GM19455 (cell line): ENCODE measurements around the gene CBLN3.
A peak's percentile ranks its signal among the peaks of the same experiment; 100 is the strongest.

Source experiments
- ATAC-seq: cut with Tn5 transposase; IDR thresholded peaks from one replicate; pipeline ENCODE4 v1.9.1; 2021; ENCODE audit not compliant: unreplicated experiment

CBLN3 gene

GRCh38 chr14:24439830-24440605 lies 10.6 kb upstream of the CBLN3 start:
- no peak for ATAC-seq

DNA sequence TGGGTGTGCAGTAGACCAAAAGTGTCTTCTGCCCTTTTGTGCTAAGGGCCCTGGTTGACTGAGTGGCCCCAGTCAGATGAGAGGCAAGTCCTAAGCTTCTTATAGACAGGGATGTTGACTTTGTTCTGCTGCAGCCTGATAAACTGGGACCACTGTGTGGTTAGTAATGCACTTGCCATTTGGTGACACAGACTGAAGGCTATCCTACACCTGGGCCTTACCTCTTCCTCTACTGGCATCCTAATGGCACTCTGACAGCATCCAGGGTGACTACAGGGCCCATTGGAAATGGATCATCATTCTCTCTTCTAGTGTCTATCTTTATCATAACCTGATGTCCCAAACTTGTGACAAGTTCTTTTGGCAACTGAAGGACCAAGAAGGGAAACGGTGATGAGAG lies 9.8 kb upstream of the CBLN3 start:
- ATAC-seq, result no peak

- no peak for ATAC-seq
Observed at GRCh38 chr14:24438223-24439097, 9.0 kb upstream of the CBLN3 start.

- ATAC-seq, result no peak
Observed at GRCh38 chr14:24437736-24438067, 8.2 kb upstream of the CBLN3 start.

DNA sequence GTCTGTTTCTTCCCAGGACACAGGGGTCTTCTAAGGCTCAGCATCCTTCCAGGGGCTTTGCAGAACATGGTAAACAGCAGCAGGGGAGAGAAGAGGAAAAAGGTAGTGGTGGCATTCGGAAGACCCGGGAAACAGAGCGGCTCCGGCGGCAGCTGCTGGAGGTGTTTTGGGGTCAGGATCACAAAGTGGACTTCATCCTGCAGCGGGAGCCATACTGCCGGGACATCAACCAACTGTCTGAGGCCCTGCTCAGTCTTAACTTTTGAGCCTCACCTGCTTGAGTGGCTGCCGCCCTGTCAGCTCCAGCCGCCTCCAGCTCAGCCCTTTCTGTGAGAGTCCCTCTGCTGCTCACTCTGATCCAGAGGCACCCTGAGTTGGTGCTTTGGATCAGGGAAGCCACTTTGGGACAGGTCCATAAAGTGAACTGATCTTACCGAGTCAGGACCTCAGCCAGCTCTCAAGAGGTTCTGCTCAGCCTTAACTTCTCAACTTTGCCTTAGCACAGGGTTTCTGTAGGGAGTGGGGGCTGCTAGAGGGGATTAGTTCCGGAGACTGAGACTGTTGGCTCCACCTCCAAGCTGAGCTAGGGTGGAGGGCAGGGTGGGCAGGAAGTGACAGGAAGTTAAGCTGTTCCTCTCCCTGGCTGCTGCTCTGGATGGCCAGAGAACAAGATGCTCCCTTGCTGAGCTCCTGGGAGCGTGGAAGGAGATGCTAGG lies 7.7 kb upstream of the CBLN3 start:
- ATAC-seq, result no peak

- ATAC-seq, result no peak
Observed at GRCh38 chr14:24436355-24437019, 7.0 kb upstream of the CBLN3 start.

- no peak for ATAC-seq
Observed at GRCh38 chr14:24435998-24436354, 6.5 kb upstream of the CBLN3 start.

- ATAC-seq, result no peak
Observed at GRCh38 chr14:24435192-24435810, 5.8 kb upstream of the CBLN3 start.

GRCh38 chr14:24434676-24435075 lies 5.2 kb upstream of the CBLN3 start:
- ATAC-seq, result no peak

GRCh38 chr14:24434036-24434435 lies 4.6 kb upstream of the CBLN3 start:
- no peak for ATAC-seq

DNA sequence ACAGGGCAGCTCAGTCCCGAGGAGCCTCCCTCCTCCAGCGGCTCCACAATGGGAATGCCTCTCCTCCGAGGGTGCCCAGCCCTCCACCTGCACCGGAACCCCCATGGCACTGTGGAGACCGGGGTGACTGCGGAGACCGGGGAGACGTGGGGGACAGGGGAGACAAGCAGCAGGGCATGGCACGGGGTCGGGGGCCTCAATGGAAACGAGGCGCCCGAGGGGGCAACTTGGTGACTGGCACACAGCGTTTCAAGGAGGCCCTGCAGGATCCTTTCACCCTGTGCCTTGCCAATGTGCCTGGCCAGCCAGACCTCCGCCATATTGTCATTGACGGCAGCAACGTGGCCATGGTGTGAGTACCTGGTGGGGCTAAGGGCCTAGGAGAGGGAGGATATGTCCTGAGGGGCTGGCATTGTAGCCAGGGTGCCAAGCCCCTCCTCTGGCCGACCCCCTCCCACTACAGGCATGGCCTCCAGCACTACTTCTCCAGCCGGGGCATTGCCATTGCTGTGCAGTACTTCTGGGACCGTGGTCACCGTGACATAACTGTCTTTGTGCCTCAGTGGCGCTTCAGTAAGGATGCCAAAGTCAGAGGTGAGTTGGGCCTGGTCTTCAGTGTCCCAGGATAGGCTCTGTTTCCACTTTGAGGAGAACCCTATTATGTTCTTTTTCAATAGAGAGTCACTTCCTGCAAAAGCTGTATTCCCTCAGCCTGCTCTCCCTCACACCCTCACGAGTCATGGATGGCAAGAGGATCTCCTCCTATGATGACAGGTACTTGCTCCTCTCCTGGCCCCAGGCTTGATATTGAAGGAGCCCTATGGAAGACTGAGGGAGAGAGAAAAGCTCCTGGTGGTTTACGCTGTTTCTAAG lies 3.0 kb upstream of the CBLN3 start:
- no peak for ATAC-seq

- no peak for ATAC-seq
Observed at GRCh38 chr14:24431569-24432258, 2.2 kb upstream of the CBLN3 start.

- no peak for ATAC-seq
Observed at GRCh38 chr14:24430682-24431568, 1.5 kb upstream of the CBLN3 start.

DNA sequence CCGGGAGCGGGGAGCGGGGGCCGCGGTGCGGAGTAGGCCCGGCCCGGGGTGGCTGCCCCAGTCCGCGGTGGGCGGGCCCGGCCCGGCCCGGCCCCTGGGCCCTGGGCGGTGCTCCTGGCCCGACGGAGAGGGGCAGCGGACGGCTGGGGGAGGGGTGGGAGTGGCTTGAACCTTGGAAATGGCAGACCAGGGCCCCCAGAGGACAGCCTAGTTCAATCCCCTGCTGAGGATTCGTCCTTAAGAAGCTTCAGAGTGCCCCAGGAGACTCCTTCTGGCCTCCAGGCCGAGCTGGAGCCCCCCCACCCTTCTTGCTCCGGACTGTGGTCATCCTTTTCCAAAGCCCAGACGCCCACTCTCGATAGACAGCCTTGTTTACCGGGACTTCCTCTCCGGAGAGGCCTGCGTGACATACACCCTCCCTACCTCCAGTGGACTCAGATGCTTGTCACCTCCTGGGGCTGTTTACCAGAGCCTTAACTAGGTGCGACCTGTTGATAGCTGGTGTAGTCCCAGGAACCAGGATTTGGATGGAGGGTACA lies 744 bp upstream of the CBLN3 start:
- peak; percentile 68 for ATAC-seq

GRCh38 chr14:24428628-24429394 lies 657 bp downstream of the CBLN3 start:
- no peak for ATAC-seq

DNA sequence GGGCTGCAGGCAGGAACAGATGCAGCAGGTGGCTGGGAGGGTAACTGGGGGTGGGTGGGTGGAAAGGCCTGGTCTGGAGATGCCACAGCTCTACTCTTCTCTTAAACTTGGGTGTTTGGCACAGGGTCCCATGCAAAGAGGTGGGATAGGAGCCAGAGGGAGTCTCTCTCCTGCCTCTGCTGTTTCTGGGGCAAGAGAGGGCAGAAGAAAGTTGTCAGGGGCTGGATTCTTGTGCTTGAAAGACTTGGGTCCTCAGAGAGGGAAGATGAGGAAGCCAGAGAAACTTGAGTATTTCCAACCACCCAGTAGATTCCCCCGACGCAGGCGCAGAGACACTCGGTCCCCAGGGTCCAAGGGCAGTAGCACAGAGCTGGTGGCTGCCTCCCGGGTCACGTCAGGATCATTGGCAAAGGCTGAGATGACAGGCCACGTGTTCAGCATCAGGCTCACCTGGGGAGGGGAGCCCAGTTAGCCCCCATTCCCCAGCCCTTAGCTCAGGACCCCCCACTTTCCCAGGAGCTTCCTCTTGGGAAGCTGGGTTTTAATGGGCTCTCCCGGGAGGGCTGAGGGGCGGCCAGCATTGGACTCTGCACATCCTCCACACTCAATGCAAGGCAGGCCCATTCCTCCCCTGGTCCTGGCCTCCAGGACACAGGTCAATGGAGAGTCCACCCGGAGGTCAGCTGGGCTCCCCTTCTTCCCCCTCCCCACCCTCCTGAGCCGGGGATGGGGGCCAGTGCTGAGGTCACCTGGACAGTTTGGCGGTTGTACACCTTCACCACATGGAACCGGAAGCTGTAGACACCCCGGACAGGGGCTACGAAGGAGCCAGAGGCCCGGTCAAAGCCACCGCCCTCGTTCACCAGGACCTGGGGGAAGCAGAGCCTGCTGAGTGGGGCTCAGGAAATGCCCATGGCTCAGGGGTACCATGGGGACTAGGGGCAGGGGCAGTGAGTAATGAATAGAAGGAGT lies 1.6 kb downstream of the CBLN3 start:
- ATAC-seq, result no peak
